Esophagus squamous epithelium (tissue), 4 donors: ENCODE measurements around the gene TGM6.

Source experiments
- POLR2A ChIP-seq, 4 donors: fragments of 450-650 bp; IDR thresholded peaks; one replicate each; pipeline ENCODE4 v1.6.1; 2017; ENCODE audit warnings: antibody characterized with exemption in 4 of 4, mild to moderate bottlenecking in 4 of 4, moderate library complexity in 3 of 4
- TF ChIP-seq, protein P1 (sequence below), 6 experiments: fragments of 450-650 bp in 4 of 6; fragments of 200-600 bp in 2 of 6; sonication (generic) in 2 of 6; IDR thresholded peaks; one replicate each; pipeline ENCODE4 v1.5.1; 2016 to 2019; ENCODE audit warnings: antibody characterized with exemption in 6 of 6, mild to moderate bottlenecking in 4 of 6, moderate library complexity in 4 of 6

DNA sequence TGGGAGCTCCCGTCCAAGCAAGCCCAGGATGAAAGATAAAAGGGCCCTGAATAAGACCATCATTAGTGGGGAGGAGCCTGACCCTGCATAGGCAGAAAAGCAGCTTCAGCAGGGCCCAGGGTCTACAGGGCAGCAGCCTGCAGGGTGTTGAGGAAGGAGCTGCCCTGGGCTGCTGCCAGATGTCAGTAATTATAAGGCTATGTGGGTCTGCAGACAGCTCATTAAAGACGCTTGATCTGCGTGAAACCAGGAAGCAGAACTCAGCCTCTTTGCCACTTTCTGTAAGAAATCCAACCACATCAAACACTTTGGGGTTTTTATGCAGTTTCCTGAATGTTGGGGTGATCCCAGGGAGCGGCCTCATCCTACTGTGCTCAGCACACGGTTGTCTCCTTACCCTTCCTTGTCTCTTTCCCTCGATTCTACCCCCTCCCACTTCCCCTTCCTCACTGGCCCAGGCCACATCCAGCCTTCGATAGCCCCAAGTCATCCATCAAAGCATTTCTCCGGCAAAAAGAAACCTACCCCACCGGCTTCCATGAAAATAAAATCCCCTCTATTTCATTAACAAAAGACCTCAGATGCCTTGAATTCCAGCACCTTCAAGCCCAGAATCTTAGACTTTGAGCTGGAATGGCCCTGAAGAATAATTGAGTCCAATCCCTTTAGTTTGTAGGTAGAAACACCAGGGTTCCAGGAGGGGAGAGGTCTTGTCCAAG, 1.0 kb upstream of the TGM6 start:
- TF ChIP-seq, protein P1, sequence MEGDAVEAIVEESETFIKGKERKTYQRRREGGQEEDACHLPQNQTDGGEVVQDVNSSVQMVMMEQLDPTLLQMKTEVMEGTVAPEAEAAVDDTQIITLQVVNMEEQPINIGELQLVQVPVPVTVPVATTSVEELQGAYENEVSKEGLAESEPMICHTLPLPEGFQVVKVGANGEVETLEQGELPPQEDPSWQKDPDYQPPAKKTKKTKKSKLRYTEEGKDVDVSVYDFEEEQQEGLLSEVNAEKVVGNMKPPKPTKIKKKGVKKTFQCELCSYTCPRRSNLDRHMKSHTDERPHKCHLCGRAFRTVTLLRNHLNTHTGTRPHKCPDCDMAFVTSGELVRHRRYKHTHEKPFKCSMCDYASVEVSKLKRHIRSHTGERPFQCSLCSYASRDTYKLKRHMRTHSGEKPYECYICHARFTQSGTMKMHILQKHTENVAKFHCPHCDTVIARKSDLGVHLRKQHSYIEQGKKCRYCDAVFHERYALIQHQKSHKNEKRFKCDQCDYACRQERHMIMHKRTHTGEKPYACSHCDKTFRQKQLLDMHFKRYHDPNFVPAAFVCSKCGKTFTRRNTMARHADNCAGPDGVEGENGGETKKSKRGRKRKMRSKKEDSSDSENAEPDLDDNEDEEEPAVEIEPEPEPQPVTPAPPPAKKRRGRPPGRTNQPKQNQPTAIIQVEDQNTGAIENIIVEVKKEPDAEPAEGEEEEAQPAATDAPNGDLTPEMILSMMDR (IDR thresholded peaks at IDR 0.05) = no peak
- TF ChIP-seq POLR2A (IDR thresholded peaks at IDR 0.05) = no peak
